Esophagus squamous epithelium (tissue), 4 donors: Measurements from ENCODE around the gene FAM153A.
"Not testable (repeated sequence)": the region's sequence is repeated elsewhere in the genome, so short reads cannot be mapped to it uniquely, and the experiment has no call there.

Experiments used
- POLR2A ChIP-seq, 4 donors: fragments of 450-650 bp; IDR thresholded peaks; one replicate each; pipeline ENCODE4 v1.6.1; 2017; ENCODE audit warnings: antibody characterized with exemption in 4 of 4, mild to moderate bottlenecking in 4 of 4, moderate library complexity in 3 of 4
- TF ChIP-seq, protein P1 (sequence below), 6 experiments: fragments of 450-650 bp in 4 of 6; fragments of 200-600 bp in 2 of 6; sonication (generic) in 2 of 6; IDR thresholded peaks; one replicate each; pipeline ENCODE4 v1.5.1; 2016 to 2019; ENCODE audit warnings: antibody characterized with exemption in 6 of 6, mild to moderate bottlenecking in 4 of 6, moderate library complexity in 4 of 6

DNA sequence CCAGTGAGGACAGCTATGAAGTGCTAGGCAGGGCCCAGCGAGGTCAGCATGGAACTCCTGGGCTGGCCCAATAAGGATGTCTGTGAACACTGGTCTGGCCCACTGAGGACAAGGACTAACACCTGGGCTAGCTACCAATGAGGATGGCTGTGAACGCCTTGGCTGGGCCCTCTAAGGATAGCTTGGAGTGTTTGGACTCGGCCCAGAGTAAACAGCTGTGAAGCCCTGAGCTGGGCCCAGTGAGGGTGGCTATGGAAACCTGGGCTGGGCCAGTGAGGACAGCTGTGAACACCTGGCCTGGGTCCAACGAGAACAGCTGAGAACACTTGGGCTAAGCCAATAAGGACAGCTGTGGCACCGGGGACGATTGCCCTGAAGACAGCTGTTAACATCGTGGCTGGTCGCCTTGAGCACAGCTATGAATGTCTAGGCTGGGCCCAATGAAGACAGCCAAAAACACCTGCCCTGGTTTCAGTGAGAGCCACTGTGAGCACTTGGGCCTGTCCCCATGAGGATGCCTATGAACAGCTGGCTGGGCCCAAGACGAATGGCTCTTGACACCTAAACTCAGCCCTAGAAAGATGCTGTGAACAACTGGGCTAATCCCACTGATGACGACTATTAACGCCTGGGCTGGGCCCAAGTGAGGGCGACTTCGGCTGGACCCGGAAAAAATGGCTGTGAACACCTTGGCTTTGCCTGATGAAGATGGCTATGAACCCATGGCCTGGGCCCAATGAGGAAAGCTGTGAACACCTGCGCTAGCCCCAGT, 18.8 kb downstream of the FAM153A start:
- TF ChIP-seq, protein P1, sequence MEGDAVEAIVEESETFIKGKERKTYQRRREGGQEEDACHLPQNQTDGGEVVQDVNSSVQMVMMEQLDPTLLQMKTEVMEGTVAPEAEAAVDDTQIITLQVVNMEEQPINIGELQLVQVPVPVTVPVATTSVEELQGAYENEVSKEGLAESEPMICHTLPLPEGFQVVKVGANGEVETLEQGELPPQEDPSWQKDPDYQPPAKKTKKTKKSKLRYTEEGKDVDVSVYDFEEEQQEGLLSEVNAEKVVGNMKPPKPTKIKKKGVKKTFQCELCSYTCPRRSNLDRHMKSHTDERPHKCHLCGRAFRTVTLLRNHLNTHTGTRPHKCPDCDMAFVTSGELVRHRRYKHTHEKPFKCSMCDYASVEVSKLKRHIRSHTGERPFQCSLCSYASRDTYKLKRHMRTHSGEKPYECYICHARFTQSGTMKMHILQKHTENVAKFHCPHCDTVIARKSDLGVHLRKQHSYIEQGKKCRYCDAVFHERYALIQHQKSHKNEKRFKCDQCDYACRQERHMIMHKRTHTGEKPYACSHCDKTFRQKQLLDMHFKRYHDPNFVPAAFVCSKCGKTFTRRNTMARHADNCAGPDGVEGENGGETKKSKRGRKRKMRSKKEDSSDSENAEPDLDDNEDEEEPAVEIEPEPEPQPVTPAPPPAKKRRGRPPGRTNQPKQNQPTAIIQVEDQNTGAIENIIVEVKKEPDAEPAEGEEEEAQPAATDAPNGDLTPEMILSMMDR (IDR thresholded peaks at IDR 0.05) = not testable (repeated sequence)
- not testable (repeated sequence) for TF ChIP-seq POLR2A (IDR thresholded peaks at IDR 0.05)
